Neuronal stem cell (in vitro differentiated cells): ENCODE results near the gene MIB2.

Experiments used
- DNase-seq: peaks from one replicate; pipeline ENCODE4 v3.0.0-alpha.2; 2013; ENCODE audit warnings: low spot score
- H2AFZ ChIP-seq: one replicate; pipeline ENCODE4 v1.6.1; 2013; ENCODE audit warnings: mild to moderate bottlenecking, low read length, inconsistent platforms
- H2AK5ac ChIP-seq: 2 replicates; pipeline ENCODE4 v1.6.1; 2013; ENCODE audit warnings: low read depth, mild to moderate bottlenecking, inconsistent platforms, low read length, moderate library complexity, mixed read lengths
- H2BK120ac ChIP-seq: 2 replicates; pipeline ENCODE4 v1.6.1; 2013; ENCODE audit warnings: low read depth, mild to moderate bottlenecking, inconsistent platforms, low read length, moderate library complexity, mixed read lengths
- H2BK12ac ChIP-seq: one replicate; pipeline ENCODE4 v1.6.1; 2013; ENCODE audit warnings: low read length, inconsistent platforms
- H2BK15ac ChIP-seq: 2 replicates; pipeline ENCODE4 v1.6.1; 2013; ENCODE audit warnings: mild to moderate bottlenecking, low read length, inconsistent platforms, mixed read lengths
- H2BK5ac ChIP-seq: one replicate; pipeline ENCODE4 v1.6.1; 2013; ENCODE audit warnings: inconsistent platforms, mild to moderate bottlenecking, low read length, moderate library complexity
- H3K14ac ChIP-seq: one replicate; pipeline ENCODE4 v1.6.1; 2013; ENCODE audit warnings: low read length, inconsistent platforms
- H3K18ac ChIP-seq: 2 replicates; pipeline ENCODE4 v1.6.1; 2013; ENCODE audit warnings: low read length, inconsistent platforms
- H3K23ac ChIP-seq: 2 replicates; pipeline ENCODE4 v1.6.1; 2013; ENCODE audit warnings: low read depth, mild to moderate bottlenecking, mixed read lengths, low read length, inconsistent platforms; ENCODE audit not compliant: poor library complexity
- H3K27ac ChIP-seq: replicated peaks from 3 replicates; pipeline ENCODE4 v1.5.1; 2013; ENCODE audit warnings: low read length, inconsistent platforms
- H3K27me3 ChIP-seq, 3 experiments: 2 replicates each; pipeline ENCODE4 v1.6.1; 2013; ENCODE audit warnings: low read length in 3 of 3, mild to moderate bottlenecking in 2 of 3, inconsistent platforms in 1 of 3, low read depth in 1 of 3, mixed read lengths in 1 of 3, moderate library complexity in 1 of 3; ENCODE audit not compliant: control insufficient read depth in 3 of 3, insufficient read depth in 3 of 3
- H3K36me3 ChIP-seq, 2 donors: replicated peaks in 1 of 2; 2 replicates each; pipeline ENCODE4 v1.6.1; 2013; ENCODE audit warnings: low read length in 2 of 2; ENCODE audit not compliant: control insufficient read depth in 2 of 2, insufficient read depth in 2 of 2
- H3K4ac ChIP-seq: 2 replicates; pipeline ENCODE4 v1.6.1; 2013; ENCODE audit warnings: inconsistent platforms, mild to moderate bottlenecking, low read length, moderate library complexity
- H3K4me1 ChIP-seq, 2 donors: 1 replicate in 1 of 2; 2 replicates in 1 of 2; pipeline ENCODE4 v1.6.1; 2013; ENCODE audit warnings: low read length in 2 of 2, low read depth in 1 of 2; ENCODE audit not compliant: control insufficient read depth in 2 of 2, insufficient read depth in 1 of 2
- H3K4me2 ChIP-seq: one replicate; pipeline ENCODE4 v1.6.1; 2013; ENCODE audit warnings: mild to moderate bottlenecking, low read length, inconsistent platforms; ENCODE audit not compliant: insufficient read depth, poor library complexity, severe bottlenecking
- H3K4me3 ChIP-seq, 2 donors: 2 replicates each; pipeline ENCODE4 v1.5.1; 2013; ENCODE audit warnings: low read length in 2 of 2, mild to moderate bottlenecking in 2 of 2, inconsistent platforms in 1 of 2, moderate library complexity in 1 of 2
- H3K79me1 ChIP-seq: one replicate; pipeline ENCODE4 v1.6.1; 2013; ENCODE audit warnings: low read depth, mild to moderate bottlenecking, inconsistent platforms, low read length, moderate library complexity
- H3K9ac ChIP-seq: one replicate; pipeline ENCODE4 v1.6.1; 2013; ENCODE audit warnings: mild to moderate bottlenecking, low read depth, low read length, inconsistent platforms; ENCODE audit not compliant: poor library complexity
- H3K9me3 ChIP-seq, 2 donors: replicated peaks in 1 of 2; 2 replicates each; pipeline versions ENCODE3 to v1.6.1; 2013; ENCODE audit warnings: low read length in 2 of 2, mild to moderate bottlenecking in 2 of 2, inconsistent platforms in 1 of 2, low read depth in 1 of 2, mixed read lengths in 1 of 2, moderate library complexity in 1 of 2; ENCODE audit not compliant: control insufficient read depth in 2 of 2, insufficient read depth in 1 of 2
- H4K8ac ChIP-seq: one replicate; pipeline ENCODE4 v1.6.1; 2013; ENCODE audit warnings: low read depth, mild to moderate bottlenecking, inconsistent platforms, low read length, moderate library complexity
- H4K91ac ChIP-seq: one replicate; pipeline ENCODE4 v1.6.1; 2013; ENCODE audit warnings: low read length, low read depth, mild to moderate bottlenecking, inconsistent platforms; ENCODE audit not compliant: poor library complexity
- WGBS, 2 donors: extraction: QIAGEN DNeasy Blood & Tissue Kit; methylation state at CpG; one replicate each; pipeline ENCODE4 v1.1.7; 2013; ENCODE audit warnings: missing lambda C conversion rate in 2 of 2, mixed read lengths in 1 of 2; ENCODE audit not compliant: insufficient read length in 2 of 2, insufficient replicate concordance in 1 of 2; ENCODE audit errors: extremely low coverage in 2 of 2; 5-methylcytosine and 5-hydroxymethylcytosine counted together

Gene MIB2

DNA sequence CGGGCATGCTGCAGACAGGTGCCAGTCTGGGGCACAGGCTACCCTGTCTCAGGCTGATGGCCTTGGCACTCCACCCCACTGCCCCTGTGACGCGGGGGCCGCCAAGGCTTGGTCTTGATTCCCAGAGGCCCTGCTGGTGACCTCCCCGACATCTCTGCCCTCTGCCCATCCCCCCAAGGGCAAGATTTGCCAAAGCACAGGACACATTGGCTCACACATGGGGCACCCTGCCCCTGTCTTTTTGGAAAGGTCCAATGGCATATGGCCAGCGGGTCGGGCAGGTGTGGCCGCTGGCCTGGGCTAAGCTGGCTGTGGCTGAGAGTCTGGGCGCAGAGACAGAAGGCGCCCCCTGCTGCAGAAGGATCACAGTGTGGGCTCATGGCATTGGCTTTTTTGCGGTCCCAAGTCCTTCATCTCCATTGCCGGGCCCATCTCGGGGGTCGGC, 4.6 kb downstream of the MIB2 start:
- no peak overlapping the region for H2BK15ac ChIP-seq
- no peak overlapping the region for H4K8ac ChIP-seq
- no peak overlapping the region for H3K9ac ChIP-seq
- WGBS, 2 donors = no CpG with 5 or more reads among the region's 14 CpGs
- H3K4ac ChIP-seq = no peak overlapping the region
- no peaks in the 10 kb centered on the region for H3K9me3 ChIP-seq
- no peak overlapping the region for H4K91ac ChIP-seq
- no peak overlapping the region for H3K4me3 ChIP-seq
- H3K27me3 ChIP-seq = no peaks in the 10 kb centered on the region
- H3K18ac ChIP-seq = no peak overlapping the region
- no peak overlapping the region for H2BK5ac ChIP-seq
- DNase-seq = no peak
- no peak overlapping the region for H3K23ac ChIP-seq
- H3K14ac ChIP-seq = no peak overlapping the region
- H3K4me1 ChIP-seq = peaks cover 5 to 9% of the 10 kb centered on the region in 2 donors
- H3K79me1 ChIP-seq = peaks cover 16% of the 10 kb centered on the region
- H3K27ac ChIP-seq = no peak overlapping the region
- peaks cover 12 to 17% of the 10 kb centered on the region in 2 donors for H3K36me3 ChIP-seq
- H3K4me2 ChIP-seq = no peak overlapping the region
- H2AK5ac ChIP-seq = no peak overlapping the region
- H2BK120ac ChIP-seq = no peak overlapping the region
- H2BK12ac ChIP-seq = no peak overlapping the region
- no peak overlapping the region for H2AFZ ChIP-seq

DNA sequence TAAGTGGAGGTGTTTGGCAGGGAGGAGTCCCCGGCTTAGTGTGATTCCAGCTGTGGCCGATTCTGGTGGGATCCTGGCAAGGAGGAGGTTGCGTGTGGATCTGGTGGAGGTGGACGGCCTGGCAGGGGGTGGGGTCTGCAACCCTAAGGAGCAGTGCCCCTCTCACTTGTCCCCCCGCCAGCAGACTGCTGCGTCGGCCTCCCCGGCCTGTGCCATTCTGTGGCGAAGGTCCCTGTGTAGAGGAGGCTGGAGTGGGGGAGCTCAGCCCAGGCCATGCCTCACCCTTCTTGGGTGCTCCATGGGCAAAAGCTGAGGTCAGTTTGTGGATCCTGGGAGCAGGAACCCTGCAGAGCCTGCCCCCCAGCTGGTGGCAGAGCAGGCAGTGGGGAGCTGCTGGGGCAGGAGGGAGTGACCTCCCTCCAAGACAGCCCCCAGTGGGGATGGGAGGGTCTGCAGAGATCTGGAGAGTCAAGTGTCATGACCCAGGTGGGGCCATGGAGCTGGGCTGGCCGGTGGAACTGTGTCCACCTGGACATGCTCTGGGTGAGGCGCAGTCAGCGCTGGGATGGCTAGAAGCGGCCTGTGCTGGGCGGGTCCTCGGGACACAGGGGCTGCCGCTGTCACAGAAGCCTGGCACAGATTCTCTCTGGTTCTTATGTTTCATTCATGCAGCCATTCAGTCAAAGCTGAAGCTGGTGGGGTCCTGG, 5.3 kb downstream of the MIB2 start:
- Histone ChIP-seq H3K4ac (no peak overlapping the region), H3K9me3 (no peaks in the 10 kb centered on the region), H3K36me3 (peaks cover 12 to 17% of the 10 kb centered on the region in 2 donors), H4K8ac (no peak overlapping the region), H2BK120ac (no peak overlapping the region), H2BK15ac (no peak overlapping the region), H2BK5ac (no peak overlapping the region), H3K18ac (no peak overlapping the region), H3K79me1 (peaks cover 16% of the 10 kb centered on the region), H3K4me3 (peak overlapping the region in 1 of 2 donors; percentile 6), H4K91ac (no peak overlapping the region), H2BK12ac (no peak overlapping the region), H3K4me1 (peaks cover 5 to 9% of the 10 kb centered on the region in 2 donors), H3K27me3 (no peaks in the 10 kb centered on the region), H3K4me2 (no peak overlapping the region), H3K27ac (no peak overlapping the region), H3K9ac (no peak overlapping the region), H2AFZ (no peak overlapping the region), H3K14ac (no peak overlapping the region), H3K23ac (peak overlapping the region; percentile 13), H2AK5ac (no peak overlapping the region)
- no CpG with 5 or more reads among the region's 16 CpGs for WGBS, 2 donors
- no peak for DNase-seq

- H2AFZ ChIP-seq = no peak overlapping the region
- H3K23ac ChIP-seq = no peak overlapping the region
- no peak for DNase-seq
- no peak overlapping the region for H4K91ac ChIP-seq
- no peak overlapping the region for H2AK5ac ChIP-seq
- H3K27ac ChIP-seq = no peak overlapping the region
- no peak overlapping the region for H2BK5ac ChIP-seq
- H3K4ac ChIP-seq = no peak overlapping the region
- H3K4me1 ChIP-seq = peaks cover 4 to 8% of the 10 kb centered on the region in 2 donors
- no peaks in the 10 kb centered on the region for H3K27me3 ChIP-seq
- H3K9me3 ChIP-seq = no peaks in the 10 kb centered on the region
- H3K9ac ChIP-seq = peak overlapping the region; percentile 4
- WGBS, 2 donors = no CpG with 5 or more reads among the region's 31 CpGs
- no peak overlapping the region for H3K18ac ChIP-seq
- peaks cover 12 to 17% of the 10 kb centered on the region in 2 donors for H3K36me3 ChIP-seq
- no peak overlapping the region for H3K4me3 ChIP-seq
- no peak overlapping the region for H2BK15ac ChIP-seq
- no peak overlapping the region for H2BK12ac ChIP-seq
- peaks cover 16% of the 10 kb centered on the region for H3K79me1 ChIP-seq
- no peak overlapping the region for H2BK120ac ChIP-seq
- H4K8ac ChIP-seq = peak overlapping the region; percentile 43
- no peak overlapping the region for H3K4me2 ChIP-seq
- no peak overlapping the region for H3K14ac ChIP-seq
Measured at GRCh38 chr1:1621173-1622009, 6.1 kb downstream of the MIB2 start.
